Suprapubic skin (tissue), 3 donors: ENCODE measurements around the gene TCF12.

Experiments used
- CTCF ChIP-seq, 2 donors: fragments of 200-600 bp in 1 of 2; fragments of 450-650 bp in 1 of 2; sonication (generic) in 1 of 2; IDR thresholded peaks; one replicate each; pipeline ENCODE4 v1.5.1; 2016 to 2019; ENCODE audit warnings: antibody characterized with exemption in 2 of 2, mild to moderate bottlenecking in 1 of 2, moderate library complexity in 1 of 2
- EP300 ChIP-seq: sonication (generic); formaldehyde crosslinking; IDR thresholded peaks from one replicate; pipeline ENCODE4 v1.6.1; 2017; ENCODE audit warnings: antibody characterized with exemption

- no peak for TF ChIP-seq CTCF (IDR thresholded peaks at IDR 0.05)
- TF ChIP-seq EP300 = no peak
These were observed 117.2 kb downstream of the TCF12 start for GRCh38 chr15:57035664-57036063.
